HG02763 (cell line): ENCODE data around the gene PAX2.

Source experiments
- ATAC-seq: cut with Tn5 transposase; IDR thresholded peaks from one replicate; pipeline ENCODE4 v1.9.1; 2021; ENCODE audit warnings: mild to moderate bottlenecking, moderate library complexity; ENCODE audit not compliant: unreplicated experiment

PAX2 gene

GRCh38 chr10:100811261-100811660, 65.9 kb downstream of the PAX2 start:
- ATAC-seq = no peak

GRCh38 chr10:100811752-100812750, 66.7 kb downstream of the PAX2 start:
- ATAC-seq = no peak

GRCh38 chr10:100812978-100813377, 67.6 kb downstream of the PAX2 start:
- no peak for ATAC-seq

GRCh38 chr10:100814751-100815474, 69.5 kb downstream of the PAX2 start:
- no peak for ATAC-seq

- ATAC-seq = no peak
Measured at GRCh38 chr10:100816671-100817070, 71.3 kb downstream of the PAX2 start.

- no peak for ATAC-seq
Measured at GRCh38 chr10:100817268-100817839, 72.0 kb downstream of the PAX2 start.

GRCh38 chr10:100819424-100819823, 74.0 kb downstream of the PAX2 start:
- no peak for ATAC-seq

- ATAC-seq = no peak
Measured at GRCh38 chr10:100823194-100823593, 77.8 kb downstream of the PAX2 start.

GRCh38 chr10:100824886-100825285, 79.5 kb downstream of the PAX2 start:
- no peak for ATAC-seq

- ATAC-seq = no peak
Measured at GRCh38 chr10:100825325-100825875, 80.0 kb downstream of the PAX2 start.

- no peak for ATAC-seq
Measured at GRCh38 chr10:100826031-100826651, 80.8 kb downstream of the PAX2 start.

- ATAC-seq = no peak
Measured at GRCh38 chr10:100826661-100826982, 81.2 kb downstream of the PAX2 start.

- no peak for ATAC-seq
Measured at GRCh38 chr10:100826983-100827818, 81.8 kb downstream of the PAX2 start.

- no peak for ATAC-seq
Measured at GRCh38 chr10:100827819-100828737, 82.7 kb downstream of the PAX2 start.

GRCh38 chr10:100828738-100829096, 83.3 kb downstream of the PAX2 start:
- ATAC-seq = no peak

GRCh38 chr10:100829097-100829870, 83.9 kb downstream of the PAX2 start:
- ATAC-seq = no peak

- no peak for ATAC-seq
Measured at GRCh38 chr10:100829933-100830727, 84.7 kb downstream of the PAX2 start.

- no peak for ATAC-seq
Measured at GRCh38 chr10:100830728-100831111, 85.3 kb downstream of the PAX2 start.
